GM18498 (cell line): ENCODE data around the gene BABAM1.

Experiments
- ATAC-seq: cut with Tn5 transposase; IDR thresholded peaks from one replicate; pipeline ENCODE4 v1.9.1; 2021; ENCODE audit warnings: mild to moderate bottlenecking, moderate library complexity; ENCODE audit not compliant: unreplicated experiment

Gene BABAM1

GRCh38 chr19:17266975-17267788, at the start of gene BABAM1:
Gene BABAM1, plus strand, starts transcription at chr19:17267443. Its CDS starts 1,364 bp downstream, at chr19:17268807.
- peak; percentile 89 for ATAC-seq

DNA sequence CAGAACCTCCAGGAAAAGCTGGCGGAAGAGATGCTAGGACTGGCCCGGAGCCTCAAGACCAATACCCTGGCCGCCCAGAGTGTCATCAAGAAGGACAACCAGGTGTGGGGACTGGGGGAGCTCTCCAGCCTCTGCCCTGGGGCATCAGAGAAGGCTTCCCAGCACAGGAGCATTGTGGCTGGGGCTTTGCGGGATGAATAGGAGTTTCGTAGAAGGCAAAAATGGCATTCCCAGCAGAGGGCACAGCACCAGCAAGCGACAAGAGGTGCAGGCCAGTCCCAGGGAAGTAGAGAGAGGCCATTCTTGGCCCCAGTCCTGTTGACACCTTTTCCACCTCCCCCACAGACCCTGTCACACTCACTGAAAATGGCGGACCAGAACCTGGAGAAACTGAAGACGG, 48.0 kb upstream of the BABAM1 start:
- no peak for ATAC-seq

- ATAC-seq, result no peak
Observed at GRCh38 chr19:17220207-17220758, 47.0 kb upstream of the BABAM1 start.

- no peak for ATAC-seq
Observed at GRCh38 chr19:17225053-17225452, 42.2 kb upstream of the BABAM1 start.

DNA sequence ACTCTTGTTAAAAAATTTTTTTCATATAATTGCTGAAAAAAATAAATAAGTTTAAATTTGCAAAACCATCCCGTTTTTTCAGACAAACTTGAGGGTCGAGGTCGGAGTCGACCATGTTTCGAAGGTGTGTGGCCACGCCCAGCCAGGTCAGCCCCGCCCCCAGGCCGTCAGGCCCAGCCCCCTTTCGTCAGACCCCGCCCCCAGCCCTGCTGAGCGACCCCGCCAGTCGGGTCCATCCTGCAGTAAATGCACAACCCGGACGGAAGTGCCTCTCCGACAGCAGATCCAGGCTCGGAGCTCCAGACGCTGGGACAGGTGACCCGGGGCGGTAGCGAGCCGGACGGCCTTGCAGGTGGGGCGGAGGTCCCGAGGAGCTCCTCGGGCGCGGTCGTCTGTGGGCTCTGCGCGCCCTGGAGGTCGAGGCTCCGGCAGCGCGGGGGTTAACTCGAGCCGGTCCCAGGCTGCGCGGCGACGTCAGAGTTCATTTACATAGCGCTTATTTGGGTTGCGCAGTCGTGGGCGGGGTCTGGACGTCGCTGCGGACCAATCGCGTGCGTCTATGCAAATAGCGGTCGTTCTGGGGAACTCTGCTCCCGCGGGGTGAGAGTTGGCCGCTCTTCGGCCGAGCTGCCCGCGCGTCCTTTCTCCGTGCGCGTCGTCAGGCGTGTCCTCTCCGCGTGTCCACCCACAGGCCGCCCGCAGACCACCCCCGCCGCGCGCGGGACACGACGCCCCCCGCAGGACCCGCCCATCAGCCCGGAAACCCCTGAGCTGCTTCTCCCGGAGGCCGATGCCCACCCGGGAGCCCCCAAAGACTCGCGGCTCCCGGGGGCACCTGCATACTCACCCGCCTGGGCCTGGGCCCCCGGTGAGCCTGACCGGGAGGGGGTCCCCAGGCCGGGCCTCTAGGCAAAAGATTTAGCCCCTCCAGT, 41.0 kb upstream of the BABAM1 start, which contains the start of gene OCEL1:
OCEL1 (plus strand) TSS at position 225 of the 932 bp plus-strand sequence; CDS start at position 247, 22 bp downstream.
- ATAC-seq, result peak; percentile 96

DNA sequence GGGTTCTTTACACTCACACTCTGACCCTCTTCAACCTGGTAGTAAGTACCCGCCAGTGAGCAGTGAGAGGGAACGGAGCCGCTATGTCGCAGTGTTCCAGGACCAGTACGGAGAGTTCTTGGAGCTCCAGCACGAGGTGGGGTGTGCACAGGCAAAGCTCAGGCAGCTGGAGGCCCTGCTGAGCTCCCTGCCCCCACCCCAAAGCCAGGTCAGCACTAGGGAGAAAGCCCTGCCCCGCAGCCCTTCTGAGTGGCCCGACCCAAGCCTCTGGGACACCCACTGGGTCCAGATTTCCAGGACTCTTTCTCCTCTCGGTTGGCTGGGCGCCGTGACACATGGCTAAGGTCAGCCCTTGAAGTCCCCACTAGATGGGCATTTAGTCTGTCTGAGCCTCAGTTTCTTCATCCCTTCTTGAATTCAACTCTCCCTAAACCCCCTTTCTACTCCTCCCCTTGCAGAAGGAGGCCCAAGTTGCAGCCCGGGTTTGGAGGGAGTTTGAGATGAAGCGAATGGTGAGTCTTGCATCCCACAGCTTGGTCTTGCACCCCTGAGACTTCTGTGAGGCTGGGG, 39.4 kb upstream of the BABAM1 start:
- ATAC-seq, result no peak

- no peak for ATAC-seq
Observed at GRCh38 chr19:17229890-17230289, 37.4 kb upstream of the BABAM1 start.

DNA sequence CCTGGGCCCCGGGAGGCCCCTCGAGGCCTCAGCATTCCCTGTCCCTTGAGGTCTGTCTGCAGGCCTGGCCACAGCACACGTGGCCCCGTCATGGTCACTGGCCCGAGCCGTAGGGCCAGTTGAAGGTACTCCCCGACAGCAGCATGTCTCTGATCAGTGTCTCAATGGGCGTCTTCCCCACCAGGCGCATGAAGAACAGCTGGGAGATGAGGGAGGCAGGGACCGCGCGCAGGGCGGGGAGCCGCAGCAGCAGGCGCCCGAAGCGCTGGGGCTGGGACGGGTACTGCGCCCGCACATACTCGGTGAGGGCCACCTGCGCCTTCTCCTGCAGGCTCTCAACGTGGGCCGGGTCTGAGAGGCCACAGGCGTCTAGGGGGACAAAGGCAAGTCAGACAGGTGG, 35.0 kb upstream of the BABAM1 start:
- ATAC-seq, result no peak

GRCh38 chr19:17234911-17235299, 32.3 kb upstream of the BABAM1 start:
- ATAC-seq, result no peak

DNA sequence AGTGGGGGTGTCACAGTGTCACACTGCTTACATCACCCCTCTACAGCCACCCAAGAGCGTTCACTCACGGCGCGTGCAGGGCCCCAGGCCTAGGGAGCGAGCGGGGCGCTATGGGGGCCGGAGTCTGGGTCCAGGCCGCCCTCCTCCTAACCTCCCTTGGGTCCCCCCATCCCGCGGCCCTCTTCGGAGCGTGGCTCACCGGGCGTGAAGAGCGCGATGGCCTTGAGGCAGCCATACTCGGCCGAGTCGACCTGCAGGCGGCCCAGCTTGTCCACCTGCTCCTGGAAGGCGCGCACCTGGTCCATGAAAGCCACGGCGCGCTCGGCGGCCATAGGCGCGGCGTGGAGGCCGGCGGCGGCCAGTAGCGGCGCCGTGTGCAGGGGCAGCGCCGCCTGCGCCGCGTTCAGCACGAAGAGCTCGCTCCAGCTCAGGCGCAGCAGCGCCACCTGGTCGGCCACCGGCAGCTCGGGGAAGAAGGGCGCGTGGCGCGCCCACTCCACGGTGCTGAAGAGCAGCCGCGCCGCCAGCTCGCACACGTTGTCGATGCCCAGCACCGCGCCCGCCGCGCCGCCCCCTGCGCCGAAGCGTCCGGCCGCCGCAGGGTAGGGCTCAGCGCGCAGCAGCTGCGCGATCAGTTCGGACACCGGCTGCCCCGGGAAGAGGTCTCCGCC, 31.8 kb upstream of the BABAM1 start:
- ATAC-seq, result no peak

- no peak for ATAC-seq
Observed at GRCh38 chr19:17235971-17236777, 31.1 kb upstream of the BABAM1 start.

DNA sequence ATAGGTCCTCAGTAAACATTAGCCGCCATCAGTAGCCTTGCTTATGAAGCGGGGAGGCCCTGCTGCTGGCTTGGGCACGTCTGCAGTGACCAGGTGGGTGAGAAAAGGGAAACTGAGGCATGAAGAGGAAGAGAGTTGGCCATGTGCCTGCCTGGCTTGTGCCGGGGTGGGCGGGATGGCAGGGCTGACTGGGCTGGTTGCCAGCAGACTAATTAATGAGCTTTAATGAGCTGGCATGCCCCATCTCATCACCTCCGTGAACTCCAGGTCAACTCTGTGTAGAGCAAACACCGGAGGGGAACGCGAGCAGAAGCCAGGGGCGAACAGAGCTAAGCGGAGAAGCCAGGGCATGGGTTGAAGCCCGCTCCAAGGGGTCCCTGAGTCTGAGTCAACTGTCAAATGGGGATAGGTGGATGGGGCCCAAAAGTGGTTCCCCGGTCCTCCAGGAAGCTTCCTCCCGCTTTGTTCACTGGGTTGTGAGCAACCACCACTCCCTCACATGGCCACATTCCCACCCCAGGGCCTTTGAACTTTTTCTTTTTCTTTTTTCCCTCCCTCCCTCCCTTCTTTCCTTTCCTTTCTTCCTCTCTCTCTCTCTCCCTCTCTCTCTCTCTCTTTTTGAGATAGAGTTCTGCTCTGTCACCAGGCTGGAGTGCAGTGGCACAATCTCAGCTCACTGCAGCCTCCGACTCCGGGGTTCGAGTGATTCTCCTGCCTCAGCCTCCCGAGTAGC, 30.3 kb upstream of the BABAM1 start:
- no peak for ATAC-seq

GRCh38 chr19:17237747-17238706, 29.2 kb upstream of the BABAM1 start:
- no peak for ATAC-seq

DNA sequence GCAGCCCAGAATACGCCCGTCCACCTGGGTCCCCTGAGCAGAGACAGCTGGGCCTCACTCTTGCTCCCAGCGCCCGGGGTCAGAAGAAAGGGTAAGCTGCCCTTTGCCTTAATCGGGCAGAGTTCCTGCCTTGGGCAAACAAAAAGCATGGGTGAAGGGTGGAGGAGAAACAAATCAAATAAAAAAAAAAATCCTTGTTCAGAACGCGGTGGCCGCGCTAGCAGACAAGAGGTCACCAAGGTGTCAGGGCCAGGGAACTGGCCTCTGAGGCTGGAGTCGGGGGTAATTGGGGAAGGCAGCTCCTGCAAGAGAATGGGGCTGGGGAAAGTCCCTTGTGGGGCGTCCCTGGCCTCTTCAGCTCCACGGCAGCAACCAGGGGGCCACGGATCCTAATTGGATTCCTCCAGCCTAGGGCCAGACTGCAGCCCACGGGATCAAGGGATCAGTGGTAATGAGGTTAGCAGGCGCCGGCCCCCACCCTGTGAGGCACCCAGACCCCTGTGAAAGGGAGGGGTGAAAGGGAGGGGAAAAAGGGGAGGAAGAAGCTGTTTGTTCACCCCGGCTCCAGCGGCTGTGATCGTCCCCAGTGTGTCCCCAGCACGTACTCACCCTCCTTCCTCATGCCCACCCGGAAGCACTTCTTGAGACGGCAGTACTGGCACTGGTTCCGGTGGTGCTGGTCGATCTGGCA, 27.0 kb upstream of the BABAM1 start:
- no peak for ATAC-seq

- no peak for ATAC-seq
Observed at GRCh38 chr19:17240826-17241399, 26.3 kb upstream of the BABAM1 start.

- no peak for ATAC-seq
Observed at GRCh38 chr19:17242431-17243208, 24.6 kb upstream of the BABAM1 start.
